HG03139 (cell line): ENCODE measurements around the gene PLEKHA7.

Experiments
- ATAC-seq: cut with Tn5 transposase; IDR thresholded peaks from one replicate; pipeline ENCODE4 v1.9.1; 2021; ENCODE audit not compliant: unreplicated experiment

The PLEKHA7 gene

DNA sequence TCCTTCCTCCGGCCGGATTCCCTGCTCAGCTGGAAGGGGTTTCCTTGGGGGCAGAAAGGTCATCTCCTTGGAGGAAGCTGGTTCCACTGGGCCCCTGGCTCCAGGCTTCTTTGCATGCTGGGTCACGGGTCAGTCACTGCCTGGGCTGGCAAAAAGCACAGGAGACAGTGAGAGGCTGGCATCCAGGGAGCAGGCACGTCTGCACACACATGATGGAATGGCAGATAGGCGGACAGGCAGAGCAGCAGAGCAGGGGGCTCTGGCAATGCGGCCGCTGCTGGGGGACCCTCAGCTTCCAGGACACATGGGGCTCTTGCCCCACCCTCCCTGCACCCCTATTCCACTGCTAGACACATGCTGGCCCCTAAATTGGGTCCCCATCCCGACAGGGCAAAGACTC lies 235.3 kb downstream of the PLEKHA7 start:
- no peak for ATAC-seq

GRCh38 chr11:16778286-16778685 lies 235.9 kb downstream of the PLEKHA7 start:
- ATAC-seq: no peak

DNA sequence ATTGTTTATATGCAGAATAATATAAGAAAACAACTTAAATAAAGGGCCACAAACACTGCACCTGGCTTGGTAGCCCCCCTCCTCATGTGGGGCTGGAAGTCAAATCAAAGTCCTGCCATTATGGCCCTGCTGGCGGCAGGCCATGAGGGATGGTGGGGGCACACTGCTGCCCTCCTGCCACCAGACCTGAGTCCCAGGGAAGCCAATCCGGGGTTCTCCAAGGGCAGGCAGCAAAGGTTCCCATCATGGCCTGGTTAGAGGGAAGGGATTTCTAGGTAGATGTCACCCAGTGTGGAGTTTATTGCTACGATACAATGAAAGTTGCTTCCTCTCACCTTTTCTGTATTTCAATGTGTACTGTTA lies 236.6 kb downstream of the PLEKHA7 start:
- ATAC-seq: no peak

GRCh38 chr11:16776711-16777612 lies 237.3 kb downstream of the PLEKHA7 start:
- ATAC-seq: no peak

- ATAC-seq: no peak
Observed at GRCh38 chr11:16775614-16776283, 238.5 kb downstream of the PLEKHA7 start.

- no peak for ATAC-seq
Observed at GRCh38 chr11:16774936-16775613, 239.1 kb downstream of the PLEKHA7 start.

DNA sequence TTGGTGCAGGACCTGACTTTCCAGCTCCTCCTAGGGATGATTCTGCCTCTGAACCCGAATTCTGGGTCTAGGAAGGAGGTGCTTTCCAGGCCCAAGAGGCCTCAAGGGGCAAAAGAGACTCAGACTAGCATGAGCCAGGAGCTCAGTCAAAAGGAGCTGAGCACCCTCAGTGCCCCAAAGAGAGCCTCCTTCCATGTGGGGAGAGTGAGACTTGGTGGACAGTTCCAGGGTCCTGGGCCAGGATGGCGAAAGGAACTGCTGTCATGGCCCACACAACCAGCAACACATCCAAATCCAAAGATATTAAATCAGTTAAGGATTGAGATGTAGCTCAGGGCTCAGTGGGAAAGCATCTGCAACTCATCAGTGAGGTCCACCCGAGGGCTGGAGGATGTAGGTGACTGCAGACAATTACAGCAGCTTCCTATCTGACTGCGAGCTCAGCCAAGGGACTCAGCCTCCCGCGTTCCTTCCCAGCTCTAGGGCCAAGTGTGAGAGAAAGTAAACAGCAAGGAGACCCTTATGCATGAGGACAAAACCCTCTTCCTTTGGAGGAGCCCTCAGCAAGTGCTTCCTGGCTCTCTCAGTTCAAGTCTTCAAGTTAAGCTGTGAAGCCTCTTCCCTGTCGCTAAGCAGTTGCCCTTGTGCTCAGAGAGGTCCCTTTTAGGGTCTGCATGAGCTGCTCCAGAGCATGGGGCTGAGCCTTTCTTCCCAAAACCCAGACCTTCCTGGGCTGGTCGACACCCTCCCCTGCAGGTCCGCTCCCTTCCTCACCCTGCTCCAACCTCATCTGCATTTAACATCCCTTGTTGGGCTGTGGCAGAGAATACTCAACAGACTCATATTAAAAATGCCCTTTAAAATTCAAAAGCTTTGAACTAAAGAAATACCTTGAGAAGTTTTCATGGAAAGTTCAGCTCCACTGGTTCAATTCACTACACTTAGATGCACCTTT lies 240.0 kb downstream of the PLEKHA7 start:
- no peak for ATAC-seq

DNA sequence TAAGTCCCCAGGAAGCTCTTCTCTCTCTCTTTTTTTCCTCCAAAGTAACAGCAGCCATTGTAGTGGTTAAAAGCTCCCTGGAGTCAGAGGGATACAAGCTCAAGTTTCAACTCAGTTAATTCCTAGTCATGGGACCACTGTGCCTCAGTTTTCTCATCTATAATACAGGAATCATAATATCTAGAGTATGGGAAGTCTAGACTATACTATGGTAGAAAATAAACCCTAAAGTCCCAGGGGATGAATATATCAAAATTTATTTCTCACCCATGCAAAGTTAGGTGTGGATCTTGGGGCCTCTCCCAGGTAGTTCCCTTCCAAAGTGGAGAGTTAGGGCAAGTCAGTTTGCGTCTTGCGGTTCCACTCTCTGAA lies 242.1 kb downstream of the PLEKHA7 start:
- no peak for ATAC-seq

GRCh38 chr11:16771350-16772140 lies 242.7 kb downstream of the PLEKHA7 start:
- no peak for ATAC-seq

- ATAC-seq: no peak
Observed at GRCh38 chr11:16770016-16770415, 244.2 kb downstream of the PLEKHA7 start.

GRCh38 chr11:16769386-16769785 lies 244.8 kb downstream of the PLEKHA7 start:
- no peak for ATAC-seq

- no peak for ATAC-seq
Observed at GRCh38 chr11:16767957-16768356, 246.3 kb downstream of the PLEKHA7 start.

- ATAC-seq: no peak
Observed at GRCh38 chr11:16767137-16767536, 247.1 kb downstream of the PLEKHA7 start.

DNA sequence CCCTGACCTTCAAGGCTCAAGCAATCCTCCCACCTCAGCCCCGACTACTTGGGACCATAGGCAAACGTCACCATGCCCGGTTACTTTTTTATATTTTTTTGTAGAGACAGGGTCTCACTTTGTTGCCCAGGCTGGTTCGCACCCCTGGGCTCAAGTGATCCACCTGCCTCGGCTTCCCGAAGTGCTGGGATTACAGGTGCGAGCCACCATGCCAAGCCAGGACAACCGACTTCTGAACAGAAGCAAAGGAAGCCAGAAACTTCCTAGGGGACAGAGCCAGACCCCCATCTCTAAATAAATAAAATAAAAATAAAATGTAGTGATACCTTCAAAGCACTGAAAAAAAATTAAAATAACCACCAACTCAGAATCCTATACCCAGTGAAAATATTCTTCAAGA lies 249.3 kb downstream of the PLEKHA7 start:
- no peak for ATAC-seq

- no peak for ATAC-seq
Observed at GRCh38 chr11:16763746-16764145, 250.5 kb downstream of the PLEKHA7 start.

DNA sequence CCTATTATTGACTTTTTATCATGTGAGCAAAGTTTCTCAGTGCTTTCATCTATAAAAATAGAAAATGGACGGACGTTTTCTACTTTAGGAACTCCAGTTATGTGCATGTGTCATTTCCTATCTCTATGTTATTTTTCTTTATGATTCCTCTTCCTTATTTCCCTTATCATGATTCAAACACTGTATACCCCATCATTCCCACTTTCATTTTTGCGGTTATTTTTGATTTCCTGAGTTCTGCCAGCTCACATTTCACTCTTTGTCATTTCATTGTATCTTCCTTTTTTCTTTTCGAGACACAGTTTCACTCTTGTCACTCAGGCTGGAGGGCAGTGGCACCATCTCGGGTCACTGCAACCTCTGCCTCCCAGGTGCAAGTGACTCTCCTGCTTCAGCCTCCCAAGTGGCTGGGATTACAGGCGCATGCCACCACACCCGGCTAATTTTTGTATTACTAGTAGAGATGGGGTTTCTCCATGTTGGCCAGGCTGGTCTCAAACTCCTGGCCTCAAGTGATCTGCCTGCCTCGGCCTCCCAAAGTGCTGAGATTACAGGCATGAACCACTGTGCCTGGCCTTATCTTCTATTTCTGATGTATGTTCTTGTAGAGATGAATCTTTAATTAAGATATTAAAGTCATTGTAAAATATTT lies 254.2 kb downstream of the PLEKHA7 start:
- no peak for ATAC-seq

DNA sequence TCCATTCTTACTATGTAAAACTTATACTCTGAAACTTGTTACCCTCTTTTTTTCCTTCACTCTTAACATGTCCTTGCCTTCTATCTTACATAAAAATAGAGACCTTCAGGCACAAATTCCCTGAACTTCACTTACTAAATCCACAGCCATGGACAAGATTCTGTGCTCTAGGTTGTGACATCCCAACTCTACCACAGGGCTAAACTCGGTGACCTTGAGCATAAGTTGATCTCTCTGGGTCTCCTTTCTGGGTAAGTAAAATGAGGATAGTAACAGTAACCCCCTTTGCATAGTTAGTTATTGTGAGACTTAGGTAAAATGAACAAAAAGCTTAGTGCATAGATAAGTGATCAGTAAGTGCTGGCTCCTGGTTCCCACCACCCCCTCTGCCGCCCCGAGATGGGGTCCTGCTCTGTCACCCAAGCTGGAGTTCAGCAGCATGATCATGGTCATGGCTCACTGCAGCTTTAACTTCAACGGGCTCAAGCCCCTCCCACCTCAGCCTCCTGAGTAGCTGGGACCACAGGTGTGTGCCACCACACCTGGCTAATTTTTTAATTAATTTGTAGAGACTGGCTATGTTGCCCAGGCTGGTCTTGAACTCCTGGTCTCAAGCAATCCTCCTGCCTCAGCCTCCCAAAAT lies 255.7 kb downstream of the PLEKHA7 start:
- ATAC-seq: no peak

DNA sequence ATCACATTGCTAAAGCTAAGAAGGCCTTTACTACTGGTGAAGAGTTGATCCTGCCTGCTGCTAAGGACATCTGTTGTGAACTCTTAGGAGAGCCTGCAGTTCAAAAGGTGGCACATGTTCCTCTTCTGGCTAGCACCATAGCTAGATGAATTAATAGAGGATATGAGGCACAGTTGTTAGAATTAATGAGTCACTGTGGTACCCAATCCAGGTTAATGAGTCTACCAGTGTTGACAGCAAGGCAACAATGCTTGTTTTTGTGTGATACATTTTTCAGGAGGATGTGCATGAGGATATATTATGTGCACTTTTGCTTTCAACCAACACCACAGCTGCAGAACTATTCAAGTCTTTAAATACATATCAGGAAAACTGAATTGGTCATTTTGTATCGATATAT lies 263.8 kb downstream of the PLEKHA7 start:
- peak; percentile 41 for ATAC-seq

GRCh38 chr11:16749666-16750065 lies 264.5 kb downstream of the PLEKHA7 start:
- peak; percentile 55 for ATAC-seq
